ENCODE measurements around the gene UBL4A.
A peak's percentile ranks its signal among the peaks of the same experiment; 100 is the strongest.

UBL4A gene

DNA sequence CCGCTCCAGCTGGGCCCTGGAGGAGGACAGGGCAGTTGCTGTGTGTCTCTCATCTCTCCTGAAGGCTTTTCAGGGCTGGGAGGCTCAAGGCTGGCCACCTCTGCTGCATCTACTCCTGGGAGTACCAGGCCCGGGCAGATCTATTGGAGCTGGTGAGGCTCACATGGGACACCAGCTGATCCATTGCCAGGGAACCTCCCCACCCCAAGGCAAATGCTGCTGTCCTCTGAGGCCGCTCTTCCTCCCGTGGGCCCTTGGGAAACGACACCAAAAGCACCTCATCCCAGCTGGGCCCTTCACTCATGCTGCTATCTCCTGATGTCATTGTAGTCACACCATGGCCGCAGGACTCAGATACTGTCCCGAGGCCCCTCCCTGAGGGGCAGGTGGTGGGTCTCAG is 3.6 kb downstream of the UBL4A start:
- H4K91ac ChIP-seq (ENCODE audit: low read depth, low read length, poor library complexity) = no peak overlapping the region
- no peak overlapping the region for H3K18ac ChIP-seq (ENCODE audit: low read length)
- WGBS, 2 donors (ENCODE audit: extremely low coverage in 2 of 2, insufficient read length in 2 of 2, insufficient replicate concordance in 1 of 2) = no CpG with 5 or more reads among the region's 7 CpGs
- no peak for DNase-seq (ENCODE audit: low spot score)
- peaks cover 0 to 10% (median 0%) of the 10 kb centered on the region in 3 experiments for H3K27me3 ChIP-seq (ENCODE audit: control insufficient read depth in 3 of 3, insufficient read depth in 3 of 3, low read depth in 1 of 3, low read length in 3 of 3)
- no peak overlapping the region for H2BK12ac ChIP-seq (ENCODE audit: low read length)
- H3K9ac ChIP-seq (ENCODE audit: low read depth, low read length, poor library complexity) = peak overlapping the region; percentile 70
- H3K79me1 ChIP-seq (ENCODE audit: low read depth, low read length) = peaks cover 9% of the 10 kb centered on the region
- H2BK15ac ChIP-seq (ENCODE audit: low read length) = no peak overlapping the region
- H3K23ac ChIP-seq (ENCODE audit: low read depth, low read length, poor library complexity) = no peak overlapping the region
- H3K36me3 ChIP-seq (replicated peaks in 1 of 2; ENCODE audit: control insufficient read depth in 2 of 2, insufficient read depth in 2 of 2, low read length in 2 of 2) = peaks cover 3 to 5% of the 10 kb centered on the region in 2 donors
- H3K4me3 ChIP-seq (ENCODE audit: low read length in 2 of 2) = no peak overlapping the region
- no peaks in the 10 kb centered on the region for H3K9me3 ChIP-seq (replicated peaks in 1 of 2; ENCODE audit: control insufficient read depth in 2 of 2, insufficient read depth in 1 of 2, low read depth in 1 of 2, low read length in 2 of 2)
- H3K14ac ChIP-seq (ENCODE audit: low read length) = no peak overlapping the region
- H2BK5ac ChIP-seq (ENCODE audit: low read length) = no peak overlapping the region
- H4K8ac ChIP-seq (ENCODE audit: low read depth, low read length) = no peak overlapping the region
- peak overlapping the region; percentile 77 for H2AFZ ChIP-seq (ENCODE audit: low read length)
- no peak overlapping the region for H3K4me2 ChIP-seq (ENCODE audit: insufficient read depth, low read length, poor library complexity, severe bottlenecking)
- H3K4ac ChIP-seq (ENCODE audit: low read length) = no peak overlapping the region
- no peak overlapping the region for H2AK5ac ChIP-seq (ENCODE audit: low read depth, low read length)
- no peak overlapping the region for H3K27ac ChIP-seq (replicated peaks; ENCODE audit: low read length)
- H3K4me1 ChIP-seq (ENCODE audit: control insufficient read depth in 2 of 2, insufficient read depth in 1 of 2, low read depth in 1 of 2, low read length in 2 of 2) = peaks cover 2 to 5% of the 10 kb centered on the region in 2 donors
- no peak overlapping the region for H2BK120ac ChIP-seq (ENCODE audit: low read depth, low read length)

DNA sequence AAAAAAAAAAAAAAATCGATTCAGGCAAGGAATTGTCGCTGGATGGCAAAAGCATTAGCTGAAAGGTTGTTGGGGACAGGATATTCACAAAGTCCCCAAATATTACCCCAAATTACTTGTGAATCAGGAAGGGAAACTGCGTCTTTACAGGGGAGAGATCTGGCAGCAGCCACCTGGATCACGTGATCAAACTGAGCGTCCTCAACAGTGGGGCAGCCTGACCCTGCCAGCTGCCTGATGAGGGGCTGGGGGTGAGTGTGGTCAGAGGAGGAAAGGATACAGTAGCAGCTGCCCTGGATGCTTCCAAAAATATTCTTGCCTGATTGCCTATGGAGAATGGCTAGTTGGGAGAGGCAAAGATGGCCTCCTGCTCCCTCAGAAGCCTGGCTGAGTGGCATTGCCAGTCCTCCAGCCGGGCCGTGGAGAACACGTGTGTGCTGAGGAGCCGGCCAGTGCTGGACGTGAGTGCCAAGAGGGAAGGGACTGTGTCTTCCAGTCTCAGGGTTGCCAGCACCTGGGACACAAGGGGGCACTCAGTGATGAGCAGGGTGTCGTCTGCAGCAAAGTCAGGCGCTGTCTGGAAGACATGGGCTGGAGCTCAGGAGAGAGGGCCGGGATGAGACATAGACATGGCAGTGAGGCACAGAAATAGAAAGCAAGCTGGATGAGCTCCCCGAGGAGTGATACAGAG is 4.4 kb downstream of the UBL4A start:
- Histone ChIP-seq H4K91ac (ENCODE audit: low read depth, low read length, poor library complexity) (no peak overlapping the region), H3K4me3 (ENCODE audit: low read length in 2 of 2) (no peak overlapping the region), H2BK12ac (ENCODE audit: low read length) (no peak overlapping the region), H3K27me3 (ENCODE audit: control insufficient read depth in 3 of 3, insufficient read depth in 3 of 3, low read depth in 1 of 3, low read length in 3 of 3) (peaks cover 0 to 11% (median 0%) of the 10 kb centered on the region in 3 experiments), H4K8ac (ENCODE audit: low read depth, low read length) (no peak overlapping the region), H2AK5ac (ENCODE audit: low read depth, low read length) (no peak overlapping the region), H3K9me3 (replicated peaks in 1 of 2; ENCODE audit: control insufficient read depth in 2 of 2, insufficient read depth in 1 of 2, low read depth in 1 of 2, low read length in 2 of 2) (no peaks in the 10 kb centered on the region), H3K18ac (ENCODE audit: low read length) (no peak overlapping the region), H3K79me1 (ENCODE audit: low read depth, low read length) (peaks cover 9% of the 10 kb centered on the region), H3K4me1 (ENCODE audit: control insufficient read depth in 2 of 2, insufficient read depth in 1 of 2, low read depth in 1 of 2, low read length in 2 of 2) (peaks cover 2 to 6% of the 10 kb centered on the region in 2 donors), H3K36me3 (replicated peaks in 1 of 2; ENCODE audit: control insufficient read depth in 2 of 2, insufficient read depth in 2 of 2, low read length in 2 of 2) (peaks cover 0 to 3% of the 10 kb centered on the region in 2 donors), H3K9ac (ENCODE audit: low read depth, low read length, poor library complexity) (no peak overlapping the region), H3K4ac (ENCODE audit: low read length) (no peak overlapping the region), H2BK15ac (ENCODE audit: low read length) (no peak overlapping the region), H3K4me2 (ENCODE audit: insufficient read depth, low read length, poor library complexity, severe bottlenecking) (no peak overlapping the region), H2AFZ (ENCODE audit: low read length) (peak overlapping the region; percentile 77), H3K27ac (replicated peaks; ENCODE audit: low read length) (no peak overlapping the region), H2BK5ac (ENCODE audit: low read length) (no peak overlapping the region), H3K14ac (ENCODE audit: low read length) (no peak overlapping the region), H3K23ac (ENCODE audit: low read depth, low read length, poor library complexity) (no peak overlapping the region), H2BK120ac (ENCODE audit: low read depth, low read length) (no peak overlapping the region)
- no peak for DNase-seq (ENCODE audit: low spot score)
- no CpG with 5 or more reads among the region's 14 CpGs for WGBS, 2 donors (ENCODE audit: extremely low coverage in 2 of 2, insufficient read length in 2 of 2, insufficient replicate concordance in 1 of 2)

- Histone ChIP-seq H3K23ac (ENCODE audit: low read depth, low read length, poor library complexity) (no peak overlapping the region), H4K8ac (ENCODE audit: low read depth, low read length) (no peak overlapping the region), H2BK12ac (ENCODE audit: low read length) (no peak overlapping the region), H2AK5ac (ENCODE audit: low read depth, low read length) (no peak overlapping the region), H3K79me1 (ENCODE audit: low read depth, low read length) (peaks cover 9% of the 10 kb centered on the region), H3K9ac (ENCODE audit: low read depth, low read length, poor library complexity) (no peak overlapping the region), H2BK5ac (ENCODE audit: low read length) (no peak overlapping the region), H3K4me3 (ENCODE audit: low read length in 2 of 2) (no peak overlapping the region), H3K27me3 (ENCODE audit: control insufficient read depth in 3 of 3, insufficient read depth in 3 of 3, low read depth in 1 of 3, low read length in 3 of 3) (peaks cover 0 to 16% (median 0%) of the 10 kb centered on the region in 3 experiments), H3K14ac (ENCODE audit: low read length) (no peak overlapping the region), H3K4me2 (ENCODE audit: insufficient read depth, low read length, poor library complexity, severe bottlenecking) (no peak overlapping the region), H2BK15ac (ENCODE audit: low read length) (no peak overlapping the region), H2BK120ac (ENCODE audit: low read depth, low read length) (no peak overlapping the region), H4K91ac (ENCODE audit: low read depth, low read length, poor library complexity) (no peak overlapping the region), H3K36me3 (replicated peaks in 1 of 2; ENCODE audit: control insufficient read depth in 2 of 2, insufficient read depth in 2 of 2, low read length in 2 of 2) (peaks cover 0 to 6% of the 10 kb centered on the region in 2 donors), H3K9me3 (replicated peaks in 1 of 2; ENCODE audit: control insufficient read depth in 2 of 2, insufficient read depth in 1 of 2, low read depth in 1 of 2, low read length in 2 of 2) (peaks cover 0 to 2% of the 10 kb centered on the region in 2 donors), H3K18ac (ENCODE audit: low read length) (no peak overlapping the region), H3K4ac (ENCODE audit: low read length) (no peak overlapping the region), H3K4me1 (ENCODE audit: control insufficient read depth in 2 of 2, insufficient read depth in 1 of 2, low read depth in 1 of 2, low read length in 2 of 2) (peaks cover 2 to 6% of the 10 kb centered on the region in 2 donors), H2AFZ (ENCODE audit: low read length) (no peak overlapping the region), H3K27ac (replicated peaks; ENCODE audit: low read length) (no peak overlapping the region)
- no CpG with 5 or more reads among the region's 5 CpGs for WGBS, 2 donors (ENCODE audit: extremely low coverage in 2 of 2, insufficient read length in 2 of 2, insufficient replicate concordance in 1 of 2)
- DNase-seq (ENCODE audit: low spot score) = no peak
Measured at GRCh38 chrX:154481195-154481594, 5.2 kb downstream of the UBL4A start.

GRCh38 chrX:154478728-154479622 is 7.4 kb downstream of the UBL4A start, which contains the start of gene LAGE3:
LAGE3 (minus strand) TSS chrX:154479281; CDS start chrX:154478915, 366 bp downstream.
- Histone ChIP-seq H4K8ac (ENCODE audit: low read depth, low read length) (no peak within 1 kb of the TSS), H3K9ac (ENCODE audit: low read depth, low read length, poor library complexity) (no peak within 1 kb of the TSS), H2BK15ac (ENCODE audit: low read length) (no peak within 1 kb of the TSS), H4K91ac (ENCODE audit: low read depth, low read length, poor library complexity) (no peak within 1 kb of the TSS), H3K4ac (ENCODE audit: low read length) (no peak within 1 kb of the TSS), H3K23ac (ENCODE audit: low read depth, low read length, poor library complexity) (peak within 1 kb of the TSS; percentile 65), H3K27ac (replicated peaks; ENCODE audit: low read length) (no peak within 1 kb of the TSS), H3K27me3 (ENCODE audit: control insufficient read depth in 3 of 3, insufficient read depth in 3 of 3, low read depth in 1 of 3, low read length in 3 of 3) (peaks cover 0 to 16% (median 0%) of the 10 kb centered on the region in 3 experiments), H2BK5ac (ENCODE audit: low read length) (no peak within 1 kb of the TSS), H2AFZ (ENCODE audit: low read length) (peak within 1 kb of the TSS; percentile 87), H3K9me3 (replicated peaks in 1 of 2; ENCODE audit: control insufficient read depth in 2 of 2, insufficient read depth in 1 of 2, low read depth in 1 of 2, low read length in 2 of 2) (peaks cover 0 to 2% of the 10 kb centered on the region in 2 donors), H3K18ac (ENCODE audit: low read length) (peak within 1 kb of the TSS; percentile 64), H2BK120ac (ENCODE audit: low read depth, low read length) (no peak within 1 kb of the TSS), H3K4me2 (ENCODE audit: insufficient read depth, low read length, poor library complexity, severe bottlenecking) (peak within 1 kb of the TSS; percentile 54), H3K79me1 (ENCODE audit: low read depth, low read length) (peaks cover 2% of the 10 kb centered on the region), H3K4me3 (ENCODE audit: low read length in 2 of 2) (peak within 1 kb of the TSS; percentile 54 to 83), H3K4me1 (ENCODE audit: control insufficient read depth in 2 of 2, insufficient read depth in 1 of 2, low read depth in 1 of 2, low read length in 2 of 2) (peaks cover 2 to 6% of the 10 kb centered on the region in 2 donors), H2BK12ac (ENCODE audit: low read length) (no peak within 1 kb of the TSS), H2AK5ac (ENCODE audit: low read depth, low read length) (no peak within 1 kb of the TSS), H3K14ac (ENCODE audit: low read length) (no peak within 1 kb of the TSS), H3K36me3 (replicated peaks in 1 of 2; ENCODE audit: control insufficient read depth in 2 of 2, insufficient read depth in 2 of 2, low read length in 2 of 2) (peaks cover 1 to 2% of the 10 kb centered on the region in 2 donors)
- peak; percentile 78 for DNase-seq (ENCODE audit: low spot score)
- WGBS, 2 donors (ENCODE audit: extremely low coverage in 2 of 2, insufficient read length in 2 of 2, insufficient replicate concordance in 1 of 2) = no CpG with 5 or more reads among the region's 85 CpGs
